Heart right ventricle (tissue), 16 donors: ENCODE measurements around the gene OR52E8. TPM values are rescaled to one million over a fixed set of nuclear protein-coding genes. Genes with fewer than 3 reads are reported as not detected.

ENCODE experiments used
- ATAC-seq, 8 donors: fragments of 200-7000 bp; cut with Tn5 transposase; one replicate each; pipeline ENCODE4 v1.9.1; 2020; ENCODE audit warnings: mild to moderate bottlenecking in 8 of 8, moderate library complexity in 8 of 8, moderate number of reproducible peaks in 1 of 8
- DNase-seq, 2 donors: peaks; one replicate each; pipeline ENCODE4 v3.0.0-alpha.2; 2020
- H3K27ac ChIP-seq, 10 donors: fragments of 200-600 bp; sonication (generic) in 2 of 10; one replicate each; pipeline versions ENCODE4 v1.5.0 to v1.8.0; 2020 to 2022; ENCODE audit warnings: mild to moderate bottlenecking in 3 of 10
- H3K27me3 ChIP-seq, 7 donors: fragments of 200-600 bp; one replicate each; pipeline ENCODE4 v1.8.0; 2021 to 2022; ENCODE audit warnings: mild to moderate bottlenecking in 2 of 7
- H3K36me3 ChIP-seq, 9 donors: fragments of 200-600 bp; sonication (generic) in 1 of 9; one replicate each; pipeline versions ENCODE4 v1.5.0 to v1.8.0; 2020 to 2022; ENCODE audit warnings: mild to moderate bottlenecking in 2 of 9
- H3K4me1 ChIP-seq, 9 donors: fragments of 200-600 bp; sonication (generic) in 1 of 9; one replicate each; pipeline versions ENCODE4 v1.5.0 to v1.8.0; 2020 to 2022; ENCODE audit warnings: mild to moderate bottlenecking in 4 of 9
- H3K4me3 ChIP-seq, 10 donors: fragments of 200-600 bp; sonication (generic) in 2 of 10; one replicate each; pipeline versions ENCODE4 v1.5.0 to v1.8.0; 2020 to 2022; ENCODE audit warnings: mild to moderate bottlenecking in 7 of 10, moderate library complexity in 2 of 10
- H3K9me3 ChIP-seq, 11 donors: fragments of 200-600 bp in 10 of 11; sonication (generic) in 2 of 11; one replicate each; pipeline versions ENCODE4 v1.5.0 to v1.8.0; 2013 to 2022; ENCODE audit warnings: mild to moderate bottlenecking in 2 of 11, control low read depth in 1 of 11, moderate library complexity in 1 of 11
- WGBS, 2 donors: extraction: QIAGEN DNeasy Blood & Tissue Kit; methylation state at CpG; one replicate each; pipeline ENCODE4 v1.1.7; 2013; ENCODE audit warnings: inconsistent platforms in 1 of 2; 5-methylcytosine and 5-hydroxymethylcytosine counted together
- intact Hi-C, 10 donors: fragments of 100-400 bp; cut with DNase I; formaldehyde crosslinking; loops; one replicate each; pipeline versions ENCODE4 v1.11.1 to v1.14.2; 2022
- polyA plus RNA-seq, 2 donors: library from polyadenylated mRNA; stranded (reverse); fragments of 200-250 nt; gene quantifications; one replicate each; pipeline ENCODE4 v1.2.3, GENCODE V29; 2013
- total RNA-seq, 10 donors: library from RNA; stranded (reverse); fragmentation: NEBNext Ultra II Directional in 3 of 10; extraction: Animal tissue kit (Norgen Biotek cat#: 25700) in 3 of 10; gene quantifications; one replicate each; pipeline versions ENCODE4 v1.2.1 to v1.2.4, GENCODE V29; 2021 to 2023
- TF ChIP-seq, protein P1 (sequence below), 9 donors: fragments of 200-600 bp; sonication (generic) in 2 of 9; IDR thresholded peaks; one replicate each; pipeline versions ENCODE4 v1.5.0 to v1.8.0; 2021 to 2022; ENCODE audit warnings: antibody characterized with exemption in 9 of 9, mild to moderate bottlenecking in 5 of 9, moderate library complexity in 1 of 9
- donor health status: Arrhythmogenic right ventricular cardiomyopathy.
- donor health status: ischemic (EF 13 %, LVEDD 7.1; RV severe dilation, severe dysfunction).
- donor health status: healthy with polysubstance abuse.
- donor health status: DM: no; HTN: yes; CAD: no.
- donor health status: DM: no; HTN: no; CAD: no.
- donor health status: ischemic (EF 25% LVEDD 6.9; RV normal size, moderate dysfunction).
- donor health status: ischemic (EF 25% LVEDD 5.7; RV mildly dilated, moderate dysfunction).
- donor health status: healthy.
- donor health status: DM: yes; HTN: yes; CAD: no.
- donor health status: Ischemic cardiomyopathy.
- donor health status: ischemic (EF 35%, LVEDD 5.7; RV mildly dilated, moderate dysfunction).
- donor health status: nonischemic (EF 11% LVEDD 7.7; RV severe dilation, severe dysfunction).
- donor health status: DM: yes; HTN: yes; CAD: no.
- donor health status: PGD.
- donor health status: ischemic (EF 29% LVEDD 5.4; RV normal size, mild dysfunction).
- donor health status: nonischemic (EF 23%, LVEDD 6.1; RV moderate dilation, normal function).

The OR52E8 gene
- total and polyA plus RNA-seq, 12 donors = not detected

DNA sequence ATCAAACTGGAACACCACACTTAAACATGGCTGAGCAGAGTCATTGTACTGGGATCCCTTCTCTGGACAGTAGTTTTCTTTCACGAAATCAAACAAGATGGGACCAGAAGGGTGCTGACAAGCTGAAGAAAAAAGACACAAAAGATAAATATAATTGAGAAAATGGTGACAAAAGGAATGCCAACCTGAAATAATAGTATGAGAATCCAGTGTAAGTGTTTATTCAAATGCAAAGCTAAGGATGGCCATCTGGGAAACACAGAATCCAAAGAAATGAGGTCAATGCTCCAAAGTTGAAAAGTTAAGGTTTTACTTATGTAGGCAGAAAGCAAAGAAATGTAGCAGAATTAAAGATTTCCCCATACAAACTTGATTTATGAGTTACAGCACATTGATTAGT, 30.2 kb upstream of the OR52E8 start:
- 55 to 63% methylated on average over 1 of the region's 1 CpG for WGBS, 2 donors
- DNase-seq = no peak
- ATAC-seq = no peak
- Histone ChIP-seq H3K27ac (no peak overlapping the region), H3K9me3 (no peaks in the 10 kb centered on the region), H3K27me3 (peaks cover 0 to 11% (median 0%) of the 10 kb centered on the region in 7 donors), H3K36me3 (no peaks in the 10 kb centered on the region), H3K4me1 (no peaks in the 10 kb centered on the region), H3K4me3 (no peak overlapping the region)
- TF ChIP-seq, protein P1, sequence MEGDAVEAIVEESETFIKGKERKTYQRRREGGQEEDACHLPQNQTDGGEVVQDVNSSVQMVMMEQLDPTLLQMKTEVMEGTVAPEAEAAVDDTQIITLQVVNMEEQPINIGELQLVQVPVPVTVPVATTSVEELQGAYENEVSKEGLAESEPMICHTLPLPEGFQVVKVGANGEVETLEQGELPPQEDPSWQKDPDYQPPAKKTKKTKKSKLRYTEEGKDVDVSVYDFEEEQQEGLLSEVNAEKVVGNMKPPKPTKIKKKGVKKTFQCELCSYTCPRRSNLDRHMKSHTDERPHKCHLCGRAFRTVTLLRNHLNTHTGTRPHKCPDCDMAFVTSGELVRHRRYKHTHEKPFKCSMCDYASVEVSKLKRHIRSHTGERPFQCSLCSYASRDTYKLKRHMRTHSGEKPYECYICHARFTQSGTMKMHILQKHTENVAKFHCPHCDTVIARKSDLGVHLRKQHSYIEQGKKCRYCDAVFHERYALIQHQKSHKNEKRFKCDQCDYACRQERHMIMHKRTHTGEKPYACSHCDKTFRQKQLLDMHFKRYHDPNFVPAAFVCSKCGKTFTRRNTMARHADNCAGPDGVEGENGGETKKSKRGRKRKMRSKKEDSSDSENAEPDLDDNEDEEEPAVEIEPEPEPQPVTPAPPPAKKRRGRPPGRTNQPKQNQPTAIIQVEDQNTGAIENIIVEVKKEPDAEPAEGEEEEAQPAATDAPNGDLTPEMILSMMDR (IDR thresholded peaks at IDR 0.05) = no peak
- intact Hi-C loops = no loop called here

DNA sequence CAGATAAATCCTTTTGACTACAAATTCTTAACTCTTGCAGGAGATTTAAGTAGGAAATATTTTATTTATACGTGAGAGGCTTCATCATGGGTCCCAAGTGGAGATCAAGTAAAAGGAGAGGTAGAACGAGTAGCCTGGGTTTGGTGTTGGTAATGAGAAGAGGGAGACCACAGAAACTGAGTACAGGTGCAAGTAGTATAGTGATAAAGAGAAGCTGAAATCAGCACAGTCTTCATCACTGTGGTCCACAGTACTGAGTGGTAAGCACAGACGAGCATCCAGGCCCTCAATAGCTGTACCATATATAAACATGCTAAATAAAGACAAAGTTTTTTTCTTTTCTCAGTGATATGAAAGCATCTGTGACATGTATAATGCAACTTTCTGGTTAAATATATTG, 29.7 kb upstream of the OR52E8 start:
- ATAC-seq (no peak), DNase-seq (no peak)
- intact Hi-C loops = no loop called here
- no peak overlapping the region for H3K4me3 ChIP-seq
- peaks cover 0 to 11% (median 0%) of the 10 kb centered on the region in 7 donors for H3K27me3 ChIP-seq
- 60 to 65% methylated on average over 3 of the region's 3 CpGs for WGBS, 2 donors
- H3K36me3 ChIP-seq = no peaks in the 10 kb centered on the region
- no peaks in the 10 kb centered on the region for H3K4me1 ChIP-seq
- no peaks in the 10 kb centered on the region for H3K9me3 ChIP-seq
- TF ChIP-seq, protein P1 (IDR thresholded peaks at IDR 0.05) = no peak
- H3K27ac ChIP-seq = no peak overlapping the region

DNA sequence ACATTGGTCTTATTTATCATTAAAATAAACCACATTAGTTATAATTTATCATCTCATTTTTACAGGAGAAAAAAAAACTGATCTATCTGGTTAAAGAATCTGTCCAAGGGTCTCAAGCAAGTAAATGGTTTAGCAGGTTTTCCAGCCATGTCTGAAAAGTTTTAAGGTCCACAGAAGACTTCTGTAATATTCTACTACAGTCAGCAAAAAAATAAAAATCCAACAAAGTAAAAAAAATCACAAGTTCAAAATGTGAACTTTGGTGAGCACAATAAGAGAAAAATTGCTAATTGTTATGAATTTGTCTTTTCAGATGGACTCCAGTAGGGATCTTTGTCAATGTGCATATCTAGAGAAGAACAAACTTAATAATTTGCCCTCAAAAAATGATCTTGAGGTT, 24.3 kb upstream of the OR52E8 start:
- TF ChIP-seq, protein P1 (IDR thresholded peaks at IDR 0.05) = no peak
- no peak overlapping the region for H3K27ac ChIP-seq
- H3K4me1 ChIP-seq = no peaks in the 10 kb centered on the region
- no peaks in the 10 kb centered on the region for H3K9me3 ChIP-seq
- intact Hi-C loops = no loop called here
- H3K4me3 ChIP-seq = no peak overlapping the region
- H3K27me3 ChIP-seq = peaks cover 0 to 7% (median 0%) of the 10 kb centered on the region in 7 donors
- ATAC-seq = no peak
- no peak for DNase-seq
- no peaks in the 10 kb centered on the region for H3K36me3 ChIP-seq

DNA sequence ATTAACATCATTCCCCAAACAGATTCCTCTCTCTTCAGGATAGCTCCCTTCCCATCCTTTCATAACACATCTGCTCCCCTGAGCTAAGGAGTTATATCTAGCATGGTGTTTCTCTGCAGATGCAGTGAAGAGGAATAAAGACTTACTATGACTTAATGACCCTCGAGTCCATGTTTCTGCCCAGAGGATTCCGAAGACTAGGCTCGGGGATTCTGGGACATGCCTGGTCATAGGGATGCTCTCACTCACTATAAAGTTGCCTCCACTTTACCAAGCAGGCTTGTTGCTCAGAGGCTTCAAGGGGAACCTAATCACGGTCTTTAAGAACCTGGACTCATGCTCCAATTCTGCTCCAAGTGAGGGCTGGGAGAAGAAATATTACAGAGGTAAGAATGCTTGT, 22.8 kb upstream of the OR52E8 start, which contains the start of gene OR52E4:
OR52E4 (plus strand) TSS at position 301 of the 400 bp plus-strand sequence. CDS start 3,664 bp downstream, outside the sequence.
- intact Hi-C loops = no loop called here
- WGBS, 2 donors = 76 to 80% methylated on average over 4 of the region's 4 CpGs

More for the DNA sequence above, 22.8 kb upstream of the OR52E8 start, which contains the start of gene OR52E4:
- DNase-seq (no peak), ATAC-seq (no peak)
- H3K27me3 ChIP-seq = peaks cover 0 to 7% (median 0%) of the 10 kb centered on the region in 7 donors
- no peak within 1 kb of the TSS for H3K4me3 ChIP-seq
- H3K4me1 ChIP-seq = no peaks in the 10 kb centered on the region
- no peaks in the 10 kb centered on the region for H3K9me3 ChIP-seq
- no peak within 1 kb of the TSS for H3K27ac ChIP-seq
- no peaks in the 10 kb centered on the region for H3K36me3 ChIP-seq
- TF ChIP-seq, protein P1 (IDR thresholded peaks at IDR 0.05) = no peak
